CD14-positive monocyte (primary cell): ENCODE measurements around the gene FALEC. TPM values are rescaled to one million over a fixed set of nuclear protein-coding genes. Genes with fewer than 3 reads are reported as not detected.

Experiments used
- DNase-seq, 3 donors: peaks; one replicate each; pipeline ENCODE4 v3.0.0-alpha.2; 2011 to 2022
- H2AFZ ChIP-seq: 2 replicates; pipeline ENCODE4 v1.6.0; 2012; ENCODE audit warnings: mild to moderate bottlenecking, low read depth, low read length, inconsistent platforms; ENCODE audit not compliant: insufficient read depth, poor library complexity, severe bottlenecking
- H3K27ac ChIP-seq, 2 donors: 1 replicate in 1 of 2; 2 replicates in 1 of 2; pipeline ENCODE4 v1.5.1; 2012 to 2013; ENCODE audit warnings: low read length in 2 of 2, control low read depth in 1 of 2, inconsistent platforms in 1 of 2, low read depth in 1 of 2, mild to moderate bottlenecking in 1 of 2
- H3K27me3 ChIP-seq, 2 donors: one replicate each; pipeline versions ENCODE4 v1.6.0 to v1.6.1; 2011 to 2013; ENCODE audit warnings: low read length in 2 of 2; ENCODE audit not compliant: control insufficient read depth in 2 of 2, insufficient read depth in 2 of 2
- H3K36me3 ChIP-seq, 2 donors: replicated peaks in 1 of 2; 1 replicate in 1 of 2; 2 replicates in 1 of 2; pipeline versions ENCODE4 v1.5.1 to v1.6.1; 2012 to 2013; ENCODE audit warnings: low read length in 2 of 2, control low read depth in 1 of 2, inconsistent platforms in 1 of 2, mild to moderate bottlenecking in 1 of 2; ENCODE audit not compliant: insufficient read depth in 2 of 2, control insufficient read depth in 1 of 2
- H3K4me1 ChIP-seq, 2 donors: 1 replicate in 1 of 2; 2 replicates in 1 of 2; pipeline versions ENCODE4 v1.5.1 to v1.6.1; 2012 to 2013; ENCODE audit warnings: low read length in 2 of 2, control low read depth in 1 of 2, inconsistent platforms in 1 of 2, mild to moderate bottlenecking in 1 of 2, moderate library complexity in 1 of 2; ENCODE audit not compliant: insufficient read depth in 2 of 2, control insufficient read depth in 1 of 2
- H3K4me2 ChIP-seq: replicated peaks from 2 replicates; pipeline ENCODE3; 2012; ENCODE audit warnings: low read length, moderate library complexity, mild to moderate bottlenecking; ENCODE audit not compliant: poor library complexity, severe bottlenecking; ENCODE audit errors: extremely low read depth
- H3K4me3 ChIP-seq, 3 experiments: fragments of 200-600 bp in 1 of 3; sonication (generic) in 1 of 3; replicated peaks in 1 of 3; 1 replicate in 2 of 3; 2 replicates in 1 of 3; pipeline ENCODE4 v1.5.1; 2011 to 2013; ENCODE audit warnings: low read length in 3 of 3, mild to moderate bottlenecking in 3 of 3, control low read depth in 2 of 3, low read depth in 2 of 3, inconsistent platforms in 1 of 3, moderate library complexity in 1 of 3
- H3K79me2 ChIP-seq: 2 replicates; pipeline ENCODE4 v1.6.0; 2012; ENCODE audit warnings: mild to moderate bottlenecking, control low read depth, inconsistent platforms, low read length, moderate library complexity; ENCODE audit not compliant: insufficient read depth
- H3K9ac ChIP-seq: 2 replicates; pipeline ENCODE4 v1.6.0; 2017; ENCODE audit warnings: low read length, mild to moderate bottlenecking; ENCODE audit not compliant: insufficient read depth, poor library complexity, severe bottlenecking
- H3K9me3 ChIP-seq, 2 donors: replicated peaks in 1 of 2; 1 replicate in 1 of 2; 2 replicates in 1 of 2; pipeline versions ENCODE4 v1.5.1 to v1.6.1; 2012 to 2013; ENCODE audit warnings: low read length in 2 of 2, control low read depth in 1 of 2; ENCODE audit not compliant: control insufficient read depth in 1 of 2, insufficient read depth in 1 of 2
- H4K20me1 ChIP-seq: 2 replicates; pipeline ENCODE4 v1.6.0; 2012; ENCODE audit warnings: mild to moderate bottlenecking, low read length, control low read depth, moderate library complexity; ENCODE audit not compliant: insufficient read depth
- H3K27ac Mint-ChIP-seq, 7 donors: one replicate each; pipeline ENCODE4 v1.8.0; 2020; ENCODE audit warnings: mild to moderate bottlenecking in 7 of 7, mixed read lengths in 7 of 7, moderate library complexity in 6 of 7, inconsistent platforms in 2 of 7
- H3K27me3 Mint-ChIP-seq, 3 donors: one replicate each; pipeline ENCODE4 v1.8.0; 2021 to 2022; ENCODE audit warnings: low read depth in 3 of 3, mild to moderate bottlenecking in 3 of 3, mixed read lengths in 3 of 3, moderate library complexity in 3 of 3, inconsistent platforms in 1 of 3
- H3K36me3 Mint-ChIP-seq, 2 donors: one replicate each; pipeline ENCODE4 v1.8.0; 2020; ENCODE audit warnings: mixed read lengths in 2 of 2, inconsistent platforms in 1 of 2, mild to moderate bottlenecking in 1 of 2
- H3K4me1 Mint-ChIP-seq: one replicate; pipeline ENCODE4 v1.8.0; 2020; ENCODE audit warnings: mild to moderate bottlenecking, mixed read lengths
- H3K4me3 Mint-ChIP-seq, 2 donors: one replicate each; pipeline ENCODE4 v1.8.0; 2020; ENCODE audit warnings: mild to moderate bottlenecking in 2 of 2, mixed read lengths in 2 of 2, moderate library complexity in 1 of 2
- H3K9me3 Mint-ChIP-seq, 7 donors: one replicate each; pipeline ENCODE4 v1.8.0; 2020 to 2022; ENCODE audit warnings: mixed read lengths in 7 of 7, mild to moderate bottlenecking in 6 of 7, moderate library complexity in 6 of 7, inconsistent platforms in 2 of 7
- WGBS: methylation state at CpG from one replicate; pipeline ENCODE4 v1.1.5; 2013; ENCODE audit warnings: missing lambda C conversion rate; ENCODE audit not compliant: insufficient coverage; 5-methylcytosine and 5-hydroxymethylcytosine counted together
- intact Hi-C, 2 donors: fragments of 100-400 bp; cut with micrococcal nuclease; formaldehyde crosslinking; loops; one replicate each; pipeline versions ENCODE4 v1.15.0 to v1.15.1; 2023
- polyA plus RNA-seq, 3 donors: library from polyadenylated mRNA; depleted of rRNA in 1 of 3; unstranded in 2 of 3; stranded (reverse) in 1 of 3; fragments of 300-500 nt in 2 of 3; fragments of >200 nt in 1 of 3; fragmentation: Illumina TruSeq in 2 of 3; gene quantifications; 1 replicate in 2 of 3; 2 replicates in 1 of 3; pipeline ENCODE4 v1.2.3, GENCODE V29; 2012 to 2021
- TF ChIP-seq, protein P1 (sequence below): fragments of 200-600 bp; IDR thresholded peaks from one replicate; pipeline ENCODE4 v1.8.0; 2022; ENCODE audit warnings: antibody characterized with exemption, mild to moderate bottlenecking

Gene FALEC
- polyA plus RNA-seq, 3 donors = not detected

DNA sequence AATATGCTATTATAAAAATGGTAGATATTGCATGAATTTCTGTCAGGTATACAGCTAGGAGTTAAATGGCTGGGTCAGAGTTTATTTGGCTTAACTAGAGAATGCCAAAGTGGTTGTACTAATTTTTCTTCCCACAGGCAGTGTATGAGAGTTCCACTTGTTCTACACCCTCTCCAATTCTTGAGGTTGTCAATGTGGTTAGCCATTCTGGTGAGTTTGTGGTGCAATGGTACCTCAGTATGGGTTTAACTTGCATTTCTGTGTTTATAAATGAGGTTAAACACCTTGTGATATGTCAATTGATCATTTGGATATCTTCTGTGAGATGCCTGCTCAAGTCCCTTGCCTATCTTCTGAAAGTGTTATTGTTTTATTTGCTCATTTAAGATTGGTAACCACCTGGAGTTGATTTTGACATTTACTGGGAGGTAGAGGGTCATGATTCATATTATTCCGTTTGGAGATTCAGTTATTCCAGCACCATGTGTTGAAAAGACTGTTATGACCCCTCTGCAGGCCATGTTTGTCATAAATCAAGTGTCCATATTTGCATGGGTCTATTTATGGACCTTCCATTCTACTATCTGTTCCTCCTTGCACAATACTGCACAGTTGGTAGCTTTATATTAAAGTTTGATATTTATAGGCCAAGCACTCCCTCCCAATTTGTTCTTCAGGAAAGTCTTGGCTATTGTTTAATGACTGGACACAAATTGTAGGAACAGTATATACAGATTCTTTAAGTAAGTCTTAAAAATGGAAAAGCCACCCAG is 5.8 kb downstream of the FALEC start:
- peaks cover under 1 to 4% of the 10 kb centered on the region in 2 donors for H3K4me1 ChIP-seq
- Mint-ChIP-seq H3K36me3 (no peaks in the 10 kb centered on the region), H3K9me3 (no peaks in the 10 kb centered on the region), H3K27me3 (peaks cover 4 to 7% (median 5%) of the 10 kb centered on the region in 3 donors), H3K4me1 (peaks cover 2% of the 10 kb centered on the region), H3K4me3 (no peak overlapping the region), H3K27ac (no peak overlapping the region)
- H4K20me1 ChIP-seq = no peaks in the 10 kb centered on the region
- no peak overlapping the region for H2AFZ ChIP-seq
- DNase-seq = no peak
- H3K27ac ChIP-seq = no peak overlapping the region
- intact Hi-C loops = no loop called here
- no peaks in the 10 kb centered on the region for H3K36me3 ChIP-seq
- peaks cover 0 to 3% of the 10 kb centered on the region in 2 donors for H3K27me3 ChIP-seq
- H3K4me3 ChIP-seq = no peak overlapping the region
- H3K9me3 ChIP-seq = no peaks in the 10 kb centered on the region
- TF ChIP-seq, protein P1, sequence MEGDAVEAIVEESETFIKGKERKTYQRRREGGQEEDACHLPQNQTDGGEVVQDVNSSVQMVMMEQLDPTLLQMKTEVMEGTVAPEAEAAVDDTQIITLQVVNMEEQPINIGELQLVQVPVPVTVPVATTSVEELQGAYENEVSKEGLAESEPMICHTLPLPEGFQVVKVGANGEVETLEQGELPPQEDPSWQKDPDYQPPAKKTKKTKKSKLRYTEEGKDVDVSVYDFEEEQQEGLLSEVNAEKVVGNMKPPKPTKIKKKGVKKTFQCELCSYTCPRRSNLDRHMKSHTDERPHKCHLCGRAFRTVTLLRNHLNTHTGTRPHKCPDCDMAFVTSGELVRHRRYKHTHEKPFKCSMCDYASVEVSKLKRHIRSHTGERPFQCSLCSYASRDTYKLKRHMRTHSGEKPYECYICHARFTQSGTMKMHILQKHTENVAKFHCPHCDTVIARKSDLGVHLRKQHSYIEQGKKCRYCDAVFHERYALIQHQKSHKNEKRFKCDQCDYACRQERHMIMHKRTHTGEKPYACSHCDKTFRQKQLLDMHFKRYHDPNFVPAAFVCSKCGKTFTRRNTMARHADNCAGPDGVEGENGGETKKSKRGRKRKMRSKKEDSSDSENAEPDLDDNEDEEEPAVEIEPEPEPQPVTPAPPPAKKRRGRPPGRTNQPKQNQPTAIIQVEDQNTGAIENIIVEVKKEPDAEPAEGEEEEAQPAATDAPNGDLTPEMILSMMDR = no peak
- H3K9ac ChIP-seq = no peak overlapping the region
- WGBS = 83% methylated on average over 1 of the region's 1 CpG
- H3K4me2 ChIP-seq = no peak overlapping the region
- no peaks in the 10 kb centered on the region for H3K79me2 ChIP-seq

DNA sequence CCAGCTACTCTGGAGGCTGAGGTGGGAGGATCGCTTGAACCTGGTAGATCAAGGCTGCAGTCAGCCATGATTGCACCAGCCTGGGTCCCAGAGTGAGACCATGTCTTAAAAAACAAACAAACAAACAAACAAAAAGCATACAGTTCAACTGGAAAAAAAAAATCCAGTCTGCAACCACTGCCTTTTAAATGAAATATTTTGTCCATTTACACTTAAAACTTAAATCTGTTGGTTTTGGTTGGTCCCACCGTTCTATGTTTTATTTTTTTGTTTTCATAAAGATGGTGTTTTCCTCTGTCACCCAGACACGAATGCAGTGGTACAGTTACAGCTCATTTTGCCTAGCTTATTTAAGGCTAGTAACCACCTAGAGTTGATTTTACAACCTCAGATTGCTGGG is 9.8 kb downstream of the FALEC start:
- H3K27ac ChIP-seq = no peak overlapping the region
- H3K4me1 ChIP-seq = no peaks in the 10 kb centered on the region
- Mint-ChIP-seq H3K36me3 (no peaks in the 10 kb centered on the region), H3K27me3 (peaks cover 0 to 5% (median 3%) of the 10 kb centered on the region in 3 donors), H3K9me3 (no peaks in the 10 kb centered on the region), H3K4me3 (no peak overlapping the region), H3K4me1 (no peaks in the 10 kb centered on the region), H3K27ac (no peak overlapping the region)
- no peak overlapping the region for H3K4me2 ChIP-seq
- H3K9ac ChIP-seq = no peak overlapping the region
- H3K27me3 ChIP-seq = no peaks in the 10 kb centered on the region
- H3K36me3 ChIP-seq = no peaks in the 10 kb centered on the region
- no peaks in the 10 kb centered on the region for H3K9me3 ChIP-seq
- TF ChIP-seq, protein P1 = no peak
- intact Hi-C loops = no loop called here
- H3K79me2 ChIP-seq = no peaks in the 10 kb centered on the region
- no peak overlapping the region for H3K4me3 ChIP-seq
- WGBS = no CpG with 5 or more reads among the region's 3 CpGs
- no peak for DNase-seq
- H2AFZ ChIP-seq = no peak overlapping the region
- no peaks in the 10 kb centered on the region for H4K20me1 ChIP-seq
